HG02642 (cell line): ENCODE data around the gene RTP3.

Experiments used
- ATAC-seq: cut with Tn5 transposase; IDR thresholded peaks from one replicate; pipeline ENCODE4 v1.9.1; 2021; ENCODE audit warnings: mild to moderate bottlenecking; ENCODE audit not compliant: unreplicated experiment, poor library complexity

RTP3 gene

GRCh38 chr3:46497556-46498265, at the start of gene RTP3:
Gene RTP3 (plus strand): TSS chr3:46497976. CDS start chr3:46498063, 87 bp downstream.
- ATAC-seq: no peak

GRCh38 chr3:46448721-46449120, 49.1 kb upstream of the RTP3 start:
- ATAC-seq: no peak

GRCh38 chr3:46449755-46450552, 47.8 kb upstream of the RTP3 start:
- ATAC-seq: no peak

GRCh38 chr3:46453526-46454208, 44.1 kb upstream of the RTP3 start:
- no peak for ATAC-seq

- ATAC-seq: no peak
Observed at GRCh38 chr3:46454209-46454595, 43.6 kb upstream of the RTP3 start.

GRCh38 chr3:46454606-46455005, 43.2 kb upstream of the RTP3 start:
- no peak for ATAC-seq

GRCh38 chr3:46455231-46456115, 42.3 kb upstream of the RTP3 start:
- no peak for ATAC-seq

- ATAC-seq: no peak
Observed at GRCh38 chr3:46456118-46456517, 41.7 kb upstream of the RTP3 start.

- no peak for ATAC-seq
Observed at GRCh38 chr3:46460051-46460450, 37.7 kb upstream of the RTP3 start.

- no peak for ATAC-seq
Observed at GRCh38 chr3:46462111-46462510, 35.7 kb upstream of the RTP3 start.

- no peak for ATAC-seq
Observed at GRCh38 chr3:46462511-46462910, 35.3 kb upstream of the RTP3 start.

- ATAC-seq: no peak
Observed at GRCh38 chr3:46463120-46463867, 34.5 kb upstream of the RTP3 start.

GRCh38 chr3:46463868-46464241, 33.9 kb upstream of the RTP3 start:
- no peak for ATAC-seq

GRCh38 chr3:46464326-46465195, 33.2 kb upstream of the RTP3 start, which contains the start of gene LTF:
Gene LTF (minus strand): TSS chr3:46464905. CDS start chr3:46464867, 38 bp downstream.
- no peak for ATAC-seq

GRCh38 chr3:46465196-46465520, 32.6 kb upstream of the RTP3 start:
- ATAC-seq: no peak

- no peak for ATAC-seq
Observed at GRCh38 chr3:46466273-46466672, 31.5 kb upstream of the RTP3 start.

- no peak for ATAC-seq
Observed at GRCh38 chr3:46466871-46467403, 30.8 kb upstream of the RTP3 start.

GRCh38 chr3:46467562-46467961, 30.2 kb upstream of the RTP3 start:
- no peak for ATAC-seq
